ENCODE results near the gene PIGB.
A peak's percentile ranks its signal among the peaks of the same experiment; 100 is the strongest.
"Not testable (repeated sequence)": the region's sequence is repeated elsewhere in the genome, so short reads cannot be mapped to it uniquely, and the experiment has no call there.

The PIGB gene
- 15.2 to 25.7 reads per million in 2 donors for total RNA-seq

DNA sequence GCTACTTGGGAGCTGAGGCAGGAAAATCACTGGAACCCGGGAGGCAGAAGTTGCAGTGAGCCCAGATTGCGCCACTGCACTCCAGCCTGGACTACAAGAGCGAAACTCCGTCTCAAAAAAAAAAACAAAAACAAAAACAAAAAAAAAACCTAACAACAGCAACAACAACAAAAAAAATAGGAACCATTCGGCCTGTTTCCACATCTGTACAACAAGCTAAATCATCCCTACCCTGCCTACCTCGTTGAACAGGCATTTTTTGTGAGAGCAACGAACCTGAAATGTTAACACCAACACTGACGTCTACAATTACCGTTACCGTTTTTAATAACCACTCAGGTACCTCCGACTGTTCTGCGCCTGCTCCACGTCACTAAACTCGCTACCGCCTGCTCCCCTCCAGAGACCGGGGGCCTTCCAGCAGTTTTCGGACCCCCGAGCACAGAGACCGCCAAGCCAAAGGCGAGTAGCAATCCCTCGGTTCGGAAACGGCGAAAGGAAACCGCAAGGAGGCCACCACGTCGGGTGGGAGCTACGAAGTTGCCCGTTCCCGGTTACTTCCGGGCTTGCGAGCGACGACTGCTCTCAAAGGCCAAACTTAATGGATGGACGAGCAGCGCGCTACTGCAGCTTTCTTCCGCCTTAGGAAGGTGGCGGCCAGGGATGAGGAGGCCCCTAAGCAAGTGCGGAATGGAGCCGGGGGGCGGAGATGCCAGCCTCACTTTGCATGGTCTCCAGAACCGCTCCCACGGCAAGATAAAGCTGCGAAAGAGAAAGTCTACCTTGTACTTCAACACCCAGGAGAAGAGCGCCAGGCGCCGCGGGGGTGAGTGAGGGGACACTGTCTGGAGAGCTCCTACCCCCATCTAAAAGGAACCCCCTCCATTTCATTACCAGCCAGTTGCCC is at the start of gene PIGB, which contains the start of gene PIGBOS1:
Gene PIGB (plus strand): TSS at position 635 of the 907 bp plus-strand sequence. CDS start 29 bp downstream, at position 664.
Gene PIGBOS1 (minus strand): TSS at position 536 of the 907 bp plus-strand sequence. CDS start 1,331 bp downstream, outside the sequence.
- peak; percentile 62 for DNase-seq

DNA sequence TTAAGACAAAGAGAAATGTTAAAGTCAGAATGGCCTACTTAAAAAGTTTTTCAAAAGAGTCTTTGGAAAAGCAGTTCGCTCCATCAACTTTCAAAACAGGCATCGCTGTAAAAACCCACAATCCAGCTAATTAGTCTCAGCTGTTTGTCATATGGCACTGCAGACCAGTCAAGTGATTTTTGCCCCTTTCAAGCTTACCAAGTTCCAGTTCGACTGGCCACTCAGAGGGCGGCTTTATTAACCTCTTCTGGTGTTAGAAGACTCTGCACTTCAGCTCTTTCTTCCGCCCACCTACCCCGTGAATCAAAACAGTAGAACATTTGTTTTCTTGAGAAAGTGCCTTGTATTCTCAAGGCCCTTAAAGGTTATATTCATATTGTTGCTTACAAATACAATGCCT is 48.7 kb upstream of the PIGB start:
- DNase-seq, result no peak

DNA sequence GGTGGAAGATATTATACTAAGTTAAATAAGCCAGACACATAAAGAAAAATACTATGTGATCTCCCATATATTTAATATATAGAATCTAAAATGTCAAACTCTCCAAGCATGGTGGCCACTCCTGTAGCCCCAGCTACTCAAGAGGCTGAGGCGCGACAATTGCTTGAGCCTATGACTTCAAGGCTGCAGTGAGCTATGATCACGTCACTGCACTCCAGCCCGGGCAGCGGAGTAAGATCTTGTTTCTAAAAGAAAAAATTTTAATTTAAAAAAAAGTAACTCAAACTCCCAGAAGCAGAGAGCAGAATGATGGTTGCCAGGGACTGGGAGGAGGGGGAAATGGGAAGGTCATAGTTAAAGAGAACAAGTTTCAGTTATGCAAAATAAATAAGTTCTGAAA is 42.7 kb upstream of the PIGB start:
- no peak for DNase-seq

DNA sequence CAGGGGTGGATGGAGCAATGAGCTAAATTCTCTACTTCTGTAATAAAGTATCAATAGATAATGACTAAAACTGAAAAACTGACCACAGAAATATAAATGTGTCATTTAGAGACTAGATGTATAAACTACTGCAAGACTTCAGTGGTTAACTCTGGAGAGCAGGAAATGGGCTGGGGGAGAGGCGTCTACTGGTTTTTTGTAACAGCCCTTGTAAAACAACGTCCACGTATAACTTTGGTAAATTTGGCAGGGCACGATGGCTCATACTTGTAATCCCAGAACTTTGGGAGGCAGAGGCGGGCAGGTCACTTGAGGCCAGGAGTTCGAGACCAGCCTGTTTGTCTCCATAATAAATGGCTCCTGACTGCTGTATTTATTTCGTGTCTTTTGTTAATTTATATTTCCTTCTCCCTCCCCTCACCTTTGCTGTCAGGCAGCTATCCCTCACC is 41.9 kb upstream of the PIGB start:
- peak; percentile 31 for DNase-seq

DNA sequence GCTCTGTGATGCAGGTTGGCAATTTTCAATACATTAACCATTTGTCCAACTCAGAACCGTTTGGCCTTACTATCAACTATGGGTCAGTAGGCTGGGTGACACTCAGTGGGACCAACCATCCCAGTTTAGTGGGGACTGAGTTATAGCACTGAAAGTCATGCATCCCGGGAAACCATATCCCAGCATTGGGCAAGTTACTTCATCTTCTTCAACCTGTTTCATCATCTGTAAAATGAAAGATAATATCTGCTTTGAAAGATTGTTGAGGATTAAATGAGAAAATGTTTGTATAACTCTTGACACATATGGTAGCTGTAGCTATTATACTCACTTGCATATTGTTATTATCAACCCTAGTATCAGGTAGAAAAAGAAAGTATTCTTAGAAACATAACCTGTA is 41.3 kb upstream of the PIGB start:
- no peak for DNase-seq

DNA sequence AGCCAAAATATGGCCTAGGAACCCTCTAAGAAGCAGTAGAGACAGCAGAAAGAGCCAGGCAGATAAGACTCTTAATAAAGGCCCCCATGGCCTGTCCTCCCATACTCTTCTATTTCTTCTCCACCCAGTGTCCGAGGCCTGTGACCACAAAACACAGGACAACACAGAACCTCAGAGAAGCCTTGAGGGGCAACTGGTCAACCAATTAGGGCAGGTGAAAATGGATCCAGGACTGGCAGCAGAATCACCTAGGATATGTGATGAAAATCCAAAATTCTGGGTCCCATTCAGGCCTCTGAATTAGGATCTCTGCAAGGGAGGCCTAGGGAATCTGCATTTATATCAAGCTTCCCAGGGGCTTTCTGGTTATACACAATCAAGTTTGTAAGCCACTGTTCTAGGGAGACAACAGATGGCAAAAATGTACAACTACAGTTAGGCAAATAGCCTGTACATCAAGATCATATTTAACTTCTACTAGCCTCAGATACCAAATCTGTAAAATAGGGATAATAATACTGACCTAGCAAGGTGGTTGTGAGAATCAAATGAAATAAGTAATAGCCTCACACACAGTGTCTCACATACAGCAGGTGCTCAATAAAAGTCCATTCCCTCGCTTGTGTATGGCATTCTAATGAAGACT is 39.8 kb upstream of the PIGB start:
- DNase-seq, result no peak

DNA sequence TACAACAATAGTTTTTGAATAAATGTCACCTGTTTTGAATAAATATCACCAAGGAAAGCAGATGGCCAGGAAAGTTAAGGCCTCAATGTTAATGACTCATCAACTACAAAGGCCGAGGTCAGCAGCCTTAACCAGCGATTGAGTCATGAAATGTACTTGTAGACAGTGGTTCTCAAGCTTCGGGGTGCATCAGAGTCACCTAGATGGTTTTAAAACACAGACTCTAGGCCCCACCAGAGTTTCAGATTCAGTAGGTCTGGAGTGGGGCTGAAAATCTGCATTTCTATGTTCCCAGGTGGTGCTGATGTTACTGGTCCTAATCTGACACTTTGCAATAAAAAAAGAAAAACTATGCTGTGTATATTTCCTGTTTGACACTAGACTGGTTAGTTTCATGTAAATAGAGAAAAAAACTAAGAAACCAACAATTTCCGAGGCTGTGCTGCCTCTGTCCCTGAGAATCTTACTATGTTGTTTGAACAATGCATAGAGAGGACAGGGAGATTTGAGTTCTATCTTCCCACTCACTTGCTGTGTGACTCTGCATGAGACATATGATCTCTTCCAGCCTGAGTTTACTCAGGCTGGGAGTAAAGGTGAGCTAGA is 39.2 kb upstream of the PIGB start:
- peak; percentile 41 for DNase-seq

DNA sequence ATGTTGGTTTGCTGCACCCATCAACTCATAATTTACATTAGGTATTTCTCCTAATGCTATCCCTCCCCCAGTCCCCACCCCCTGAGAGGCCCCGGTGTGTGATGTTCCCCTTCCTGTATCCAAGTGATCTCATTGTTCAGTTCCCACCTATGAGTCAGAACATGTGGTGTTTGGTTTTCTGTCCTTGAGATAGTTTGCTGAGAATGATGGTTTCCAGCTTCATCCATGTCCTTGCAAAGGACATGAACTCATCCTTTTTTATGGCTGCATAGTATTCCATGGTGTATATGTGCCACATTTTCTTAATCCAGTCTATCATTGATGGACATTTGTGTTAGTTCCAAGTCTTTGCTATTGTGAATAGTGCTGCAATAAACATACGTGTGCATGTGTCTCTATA is 38.4 kb upstream of the PIGB start:
- not testable (repeated sequence) for DNase-seq

DNA sequence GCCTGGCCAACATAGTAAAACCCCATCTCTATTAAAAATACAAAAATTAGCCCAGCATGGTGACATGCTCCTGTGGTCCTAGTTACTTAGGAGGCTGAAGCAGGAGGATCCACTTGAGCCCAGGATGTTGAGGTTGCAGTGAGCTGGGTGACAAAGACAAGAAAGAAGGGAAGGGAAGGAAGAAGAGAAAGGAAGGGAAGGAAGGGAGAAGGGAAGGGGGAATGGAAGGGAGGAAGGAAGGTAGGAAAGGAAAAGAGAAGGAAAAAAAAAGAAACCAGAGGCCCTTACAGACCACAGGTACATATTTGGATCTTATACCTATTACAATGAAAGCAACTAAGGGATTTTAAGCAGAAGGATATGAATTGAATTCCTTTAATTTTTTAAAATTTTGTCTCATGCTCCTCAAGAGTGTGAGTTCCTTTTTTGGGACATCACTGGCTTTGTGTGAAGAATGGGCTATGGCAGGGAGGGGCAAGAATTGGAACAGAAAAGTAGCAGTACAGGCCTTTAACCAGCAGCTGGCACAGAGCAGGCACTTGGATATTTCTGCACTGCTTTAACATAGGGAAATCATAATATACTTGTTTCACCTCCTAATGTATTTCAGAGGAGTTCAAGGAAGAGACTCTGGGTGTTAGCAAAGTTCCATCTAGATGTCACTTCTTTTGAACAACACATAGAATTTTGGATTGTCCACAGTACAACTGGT is 37.3 kb upstream of the PIGB start:
- DNase-seq, result no peak

DNA sequence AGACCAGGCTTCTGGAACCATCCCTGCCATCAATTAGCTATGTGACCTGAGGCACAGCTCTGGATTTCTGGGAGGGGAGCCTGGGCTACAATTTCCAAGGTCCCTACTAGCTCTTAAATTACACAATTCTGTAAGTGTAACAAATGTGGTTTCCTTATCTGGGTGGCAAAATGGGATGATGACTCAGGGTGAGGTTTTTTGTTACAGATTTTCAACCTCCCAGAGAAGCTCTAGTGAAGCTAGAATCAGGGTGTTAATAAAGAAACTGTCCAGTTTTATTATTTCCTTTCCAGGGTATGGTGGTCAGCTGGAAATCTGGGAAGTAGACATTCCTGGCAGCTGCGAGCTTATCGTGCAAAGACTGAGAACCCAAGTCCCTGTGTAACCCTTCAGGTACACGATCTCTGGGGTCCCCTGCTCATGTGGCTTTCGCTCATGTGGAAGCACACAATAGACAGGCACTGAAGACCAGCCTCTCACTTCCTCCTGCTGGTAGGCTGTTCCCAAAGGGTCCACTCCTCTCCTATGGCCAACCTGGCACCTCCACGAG is 36.7 kb upstream of the PIGB start:
- no peak for DNase-seq

DNA sequence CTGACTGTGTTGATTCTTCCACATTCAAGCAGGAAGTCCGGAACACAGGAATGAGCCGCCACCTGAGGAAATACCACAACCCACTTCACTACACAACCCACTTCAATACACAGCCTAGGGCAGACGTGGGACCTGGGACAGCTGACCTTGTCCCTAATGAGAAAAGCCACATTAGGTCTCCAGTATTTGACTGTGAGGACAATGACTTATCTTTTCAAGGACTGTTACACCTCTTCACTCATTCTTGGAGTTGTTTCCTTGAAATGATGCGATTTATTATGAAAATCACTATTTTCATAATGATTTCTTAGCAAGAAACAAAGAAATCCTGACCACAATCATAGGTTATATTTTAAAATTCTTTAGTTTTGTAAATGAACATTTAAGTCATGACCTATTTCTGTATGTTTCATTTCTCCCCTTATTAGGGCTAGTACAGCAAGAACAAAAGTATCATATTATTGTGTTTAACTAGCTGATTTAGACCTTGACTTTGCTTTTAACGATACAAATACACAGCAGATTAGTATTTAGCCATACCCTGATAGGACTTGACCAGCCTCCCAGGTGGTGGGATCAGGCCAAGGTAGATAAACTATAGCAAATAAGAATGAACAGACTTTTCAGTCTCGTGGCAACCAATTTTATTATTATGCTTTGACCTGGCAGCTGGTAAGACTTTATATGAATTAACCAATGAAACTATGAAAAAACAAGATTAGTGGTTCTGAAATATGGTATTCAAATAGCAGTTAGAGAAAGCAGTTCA is 35.5 kb upstream of the PIGB start:
- DNase-seq, result no peak

DNA sequence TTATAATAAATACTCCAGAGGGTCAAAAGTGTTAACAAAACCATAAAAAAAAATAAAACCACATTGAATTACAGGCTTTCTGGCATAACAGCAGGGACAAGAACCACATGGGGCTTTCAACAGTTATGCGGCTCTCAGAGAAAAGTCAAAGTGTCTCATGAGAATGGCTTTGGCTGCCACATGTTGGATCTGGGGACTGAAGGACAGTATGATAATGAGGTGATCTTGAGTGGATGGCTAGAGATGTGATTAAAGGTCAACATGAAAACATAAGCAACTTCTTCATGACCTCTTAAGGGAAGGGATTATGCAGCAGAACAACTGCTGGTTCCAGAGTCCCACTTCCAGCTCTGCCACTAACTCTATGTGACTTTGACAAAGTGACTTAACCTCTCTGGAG is 34.6 kb upstream of the PIGB start:
- DNase-seq, result no peak

DNA sequence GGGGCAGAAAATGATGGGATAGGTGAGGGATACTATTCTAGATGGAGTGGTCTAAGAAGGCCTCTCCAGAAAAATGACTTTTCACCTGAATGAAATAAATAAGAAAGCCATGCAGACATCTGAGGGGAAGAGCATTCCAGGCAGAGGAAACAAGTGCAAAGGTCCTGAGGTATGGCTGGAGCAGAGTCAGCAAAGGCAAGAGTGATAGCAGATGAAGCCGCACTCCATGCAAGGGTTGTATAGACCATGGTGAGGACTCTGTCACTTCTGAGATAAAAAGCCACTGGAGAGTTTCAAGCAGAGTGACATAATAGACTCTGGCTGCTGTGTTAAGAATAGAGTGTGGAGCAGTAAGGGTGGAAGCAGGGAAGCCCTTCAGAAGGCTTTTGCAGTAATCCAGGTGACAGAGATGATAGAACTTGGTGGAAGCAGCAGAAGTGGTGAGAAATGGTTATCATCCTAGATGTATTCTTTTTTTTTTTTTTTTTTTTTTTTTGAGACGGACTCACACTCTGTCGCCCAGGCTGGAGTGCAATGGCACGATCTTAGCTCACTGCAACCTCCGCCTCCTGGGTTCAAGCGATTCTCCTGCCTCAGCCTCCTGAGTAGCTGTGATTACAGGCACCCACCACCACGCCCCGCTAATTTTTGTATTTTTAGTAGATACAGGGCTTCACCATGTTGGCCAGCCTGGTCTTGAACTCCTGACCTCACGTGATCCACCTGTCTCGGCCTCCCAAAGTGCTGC is 32.4 kb upstream of the PIGB start:
- not testable (repeated sequence) for DNase-seq

DNA sequence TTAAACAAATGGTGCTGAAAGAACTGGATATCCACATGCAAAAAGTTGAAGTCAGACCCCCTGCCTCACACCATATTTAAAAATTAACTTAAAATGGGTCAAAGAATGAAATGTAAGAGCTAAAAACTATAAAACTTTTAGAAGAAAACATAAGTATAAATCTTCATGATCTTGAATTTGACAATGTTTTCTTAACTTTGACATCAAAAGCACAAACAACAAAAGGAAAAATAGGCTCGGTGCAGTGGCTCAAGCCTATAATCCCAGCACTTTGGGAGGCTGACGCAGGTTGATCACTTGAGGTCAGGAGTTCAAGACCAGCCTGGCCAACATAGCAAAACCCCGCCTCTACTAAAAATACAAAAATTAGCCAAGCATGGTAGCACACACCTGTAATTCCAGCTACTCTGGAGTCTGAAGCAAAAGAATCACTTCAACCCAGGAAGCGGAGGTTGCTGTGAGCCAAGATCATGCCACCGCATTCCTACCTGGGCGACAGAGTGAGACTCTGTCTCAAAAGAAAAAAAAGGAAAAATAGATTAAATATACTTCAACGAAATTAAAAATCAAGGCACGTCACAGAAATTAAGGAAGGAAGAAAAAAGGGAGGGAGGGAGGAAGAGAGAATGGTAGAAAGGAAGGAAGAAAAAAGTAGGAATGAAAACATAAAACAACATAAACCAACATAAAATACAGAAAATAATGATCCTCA is 30.9 kb upstream of the PIGB start:
- DNase-seq, result no peak

DNA sequence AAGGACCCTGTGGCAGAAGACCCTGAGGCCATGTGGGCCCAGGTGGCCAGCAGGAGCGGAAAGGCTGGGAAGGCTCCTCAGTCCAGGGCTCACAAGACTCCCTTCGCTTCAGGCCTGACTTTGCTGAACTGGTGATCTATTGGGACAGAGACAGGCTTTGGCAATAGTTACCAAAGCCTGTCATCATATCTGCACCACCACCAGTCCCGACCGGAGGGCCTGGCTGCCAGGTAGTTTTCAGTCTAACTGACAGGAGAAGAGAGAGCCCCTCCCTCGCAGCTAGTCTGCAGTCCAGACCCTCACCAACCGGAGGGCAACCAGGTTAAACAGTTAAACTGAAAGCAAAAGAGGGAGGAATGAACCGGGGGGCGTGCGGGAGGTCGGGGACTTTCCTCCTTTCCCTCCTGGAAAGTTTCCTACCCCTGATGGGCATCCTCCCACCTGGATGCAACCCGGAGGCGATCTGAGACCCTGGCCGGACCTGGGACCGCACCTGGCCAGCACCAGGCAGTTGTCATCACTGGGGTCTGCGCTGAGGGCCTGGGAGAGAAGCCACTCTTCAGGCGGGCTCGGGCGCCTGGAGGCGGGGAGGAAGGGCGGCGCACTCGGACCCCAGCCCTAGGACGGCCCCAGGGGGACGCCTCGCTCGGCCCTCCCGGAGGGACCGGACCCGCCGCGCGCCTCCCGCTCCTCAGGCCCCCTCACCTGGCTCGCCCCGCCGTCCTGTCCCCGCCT is 29.8 kb upstream of the PIGB start:
- DNase-seq, result peak; percentile 22

DNA sequence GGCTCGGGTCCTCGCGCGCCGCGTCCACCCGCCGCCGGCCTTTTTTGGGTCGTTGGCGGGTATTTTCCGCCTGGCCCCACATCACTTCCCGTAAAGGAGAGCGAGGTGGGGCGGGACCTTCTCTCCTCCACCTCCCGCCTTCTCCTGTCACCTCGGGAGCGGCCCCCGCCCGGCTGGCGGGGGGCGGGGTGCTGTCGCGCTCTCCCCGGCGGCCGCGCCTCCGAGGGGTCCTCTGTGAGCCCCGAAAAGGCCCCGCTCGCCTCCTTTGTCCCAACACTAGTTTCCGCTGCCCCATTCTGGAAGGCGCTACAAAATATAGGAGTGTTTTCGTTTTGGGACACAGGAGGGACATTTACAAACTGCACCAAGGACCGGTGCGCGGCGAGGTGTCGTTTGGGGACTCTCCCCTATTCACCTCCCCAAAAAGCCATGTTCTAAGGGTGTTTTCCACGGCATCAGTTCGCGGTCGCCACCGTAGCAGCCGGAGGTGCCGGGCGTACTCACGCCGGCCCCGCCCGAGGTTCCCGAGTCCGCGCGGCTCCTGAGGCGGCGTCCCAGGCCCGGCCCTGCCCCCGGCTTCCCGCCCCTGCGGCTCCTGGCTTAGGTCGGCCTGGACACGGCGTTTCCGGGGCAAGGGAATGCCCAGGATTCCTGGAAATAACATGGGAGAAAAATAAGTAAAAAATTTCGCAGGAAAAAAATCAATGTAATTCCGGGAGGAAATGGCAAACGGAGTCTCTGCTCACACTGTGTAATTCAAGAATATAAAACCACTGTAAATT is 29.1 kb upstream of the PIGB start, which contains the start of gene RAB27A:
Gene RAB27A (minus strand): TSS at position 68 of the 782 bp plus-strand sequence. CDS start 54,879 bp downstream, outside the sequence.
- peak; percentile 68 for DNase-seq

DNA sequence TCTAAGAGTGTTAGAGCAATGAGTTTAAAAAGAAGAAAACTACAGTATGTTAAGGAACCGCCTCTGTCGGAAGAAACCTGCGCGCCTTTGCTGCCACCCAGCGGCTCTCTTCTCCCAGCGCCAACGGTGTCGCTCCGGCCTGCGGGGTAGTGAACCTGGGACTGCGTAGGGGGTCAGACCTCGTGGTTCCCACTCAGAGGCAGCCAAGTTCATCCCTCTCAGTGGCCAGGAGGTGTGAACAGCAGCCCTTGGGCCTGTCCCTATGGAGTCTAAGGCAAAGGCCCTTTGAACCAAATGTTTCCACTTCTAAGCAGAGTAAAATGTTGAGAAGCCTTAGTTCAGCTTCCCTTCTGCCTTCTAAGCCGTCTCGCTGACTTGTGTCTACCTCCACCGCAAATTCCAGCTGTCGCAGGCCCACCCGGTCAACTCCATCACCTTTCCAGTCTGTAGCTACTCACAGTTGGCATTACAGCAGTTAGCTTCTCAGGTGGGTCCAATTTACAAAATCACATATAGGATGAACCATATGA is 28.4 kb upstream of the PIGB start:
- peak; percentile 78 for DNase-seq

DNA sequence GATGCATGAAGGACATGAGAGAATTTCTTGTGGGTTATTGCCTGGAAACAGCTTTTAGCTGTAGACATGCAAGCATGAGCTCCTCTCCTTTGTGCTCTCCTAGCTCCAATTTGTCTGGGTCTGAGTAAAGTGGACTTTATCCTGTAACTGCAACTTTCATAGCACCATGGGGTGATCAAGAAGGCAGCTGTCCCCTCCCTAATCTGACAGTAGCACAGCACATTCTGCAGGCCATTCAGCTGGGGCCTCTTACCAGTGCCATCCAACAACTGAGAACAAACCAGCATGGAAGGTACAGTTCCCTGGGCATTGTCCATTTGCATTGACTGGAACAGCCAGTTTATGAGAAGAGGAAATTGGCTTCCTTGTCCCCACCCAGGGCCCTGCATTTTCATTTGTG is 21.7 kb upstream of the PIGB start:
- DNase-seq, result no peak

Data from T-helper 9 cell (primary cell).